Heart left ventricle (tissue), 16 donors: ENCODE measurements around the gene IGF2R. TPM values are rescaled to one million over a fixed set of nuclear protein-coding genes. Genes with fewer than 3 reads are reported as not detected.
A peak's percentile ranks its signal among the peaks of the same experiment; 100 is the strongest.
"Not testable (repeated sequence)": the region's sequence is repeated elsewhere in the genome, so short reads cannot be mapped to it uniquely, and the experiment has no call there.

ENCODE experiments used
- ATAC-seq, 4 donors: fragments of 200-7000 bp; cut with Tn5 transposase; one replicate each; pipeline ENCODE4 v1.9.1; 2020 to 2022; ENCODE audit warnings: moderate library complexity in 4 of 4, mild to moderate bottlenecking in 3 of 4, moderate number of reproducible peaks in 1 of 4
- DNase-seq, 5 donors: peaks; one replicate each; pipeline ENCODE4 v3.0.0-alpha.2; 2020
- H3K27ac ChIP-seq, 12 donors: fragments of 200-600 bp; sonication (generic) in 4 of 12; one replicate each; pipeline versions ENCODE4 v1.5.0 to v1.8.0; 2016 to 2022; ENCODE audit warnings: mild to moderate bottlenecking in 2 of 12
- H3K27me3 ChIP-seq, 9 donors: fragments of 200-600 bp; sonication (generic) in 2 of 9; one replicate each; pipeline versions ENCODE4 v1.5.1 to v1.8.0; 2016 to 2022; ENCODE audit warnings: mild to moderate bottlenecking in 3 of 9
- H3K36me3 ChIP-seq, 9 donors: fragments of 200-600 bp; sonication (generic) in 2 of 9; one replicate each; pipeline versions ENCODE4 v1.5.0 to v1.8.0; 2018 to 2022; ENCODE audit warnings: mild to moderate bottlenecking in 2 of 9
- H3K4me1 ChIP-seq, 12 donors: fragments of 200-600 bp; sonication (generic) in 4 of 12; one replicate each; pipeline versions ENCODE4 v1.5.0 to v1.8.0; 2016 to 2022; ENCODE audit warnings: mild to moderate bottlenecking in 3 of 12
- H3K4me3 ChIP-seq, 12 donors: fragments of 200-600 bp; sonication (generic) in 4 of 12; one replicate each; pipeline versions ENCODE4 v1.5.0 to v1.8.0; 2017 to 2022; ENCODE audit warnings: mild to moderate bottlenecking in 9 of 12, moderate library complexity in 4 of 12
- H3K9me3 ChIP-seq, 12 donors: fragments of 200-600 bp; sonication (generic) in 4 of 12; one replicate each; pipeline versions ENCODE4 v1.5.0 to v1.8.0; 2016 to 2022; ENCODE audit warnings: mild to moderate bottlenecking in 1 of 12
- POLR2A ChIP-seq, 2 donors: fragments of 450-650 bp; IDR thresholded peaks; one replicate each; pipeline ENCODE4 v1.6.1; 2017; ENCODE audit warnings: antibody characterized with exemption in 2 of 2, mild to moderate bottlenecking in 2 of 2, moderate library complexity in 2 of 2
- WGBS, 4 donors: extraction: QIAGEN DNeasy Blood & Tissue Kit in 2 of 4; methylation state at CpG; one replicate each; pipeline versions ENCODE4 v1.1.5 to v1.1.7; 2013 to 2018; 5-methylcytosine and 5-hydroxymethylcytosine counted together
- intact Hi-C, 10 donors: fragments of 100-400 bp; cut with DNase I; formaldehyde crosslinking; loops; one replicate each; pipeline versions ENCODE4 v1.11.1 to v1.14.2; 2022
- long read RNA-seq, 3 donors: library from polyadenylated mRNA; unstranded; transcript quantifications; one replicate each; pipeline ENCODE4 v2.0.0, GENCODE V29; 2020 to 2021
- polyA plus RNA-seq, 2 donors: library from polyadenylated mRNA; stranded (reverse); fragments of 200-250 nt; gene quantifications; one replicate each; pipeline ENCODE4 v1.2.3, GENCODE V29; 2013
- total RNA-seq, 9 donors: library from RNA; depleted of rRNA in 2 of 9; stranded (reverse); fragments of >200 nt in 2 of 9; fragmentation: NEBNext Ultra II Directional in 3 of 9; extraction: Animal tissue kit (Norgen Biotek cat#: 25700) in 3 of 9; gene quantifications; one replicate each; pipeline versions ENCODE4 v1.1.0 to v1.2.4, GENCODE V29; 2016 to 2023
- TF ChIP-seq, protein P1 (sequence below), 12 donors: fragments of 200-600 bp; sonication (generic) in 4 of 12; IDR thresholded peaks; one replicate each; pipeline versions ENCODE4 v1.5.0 to v1.8.0; 2018 to 2022; ENCODE audit warnings: antibody characterized with exemption in 12 of 12, mild to moderate bottlenecking in 5 of 12
- donor health status: ischemic (EF 13 %, LVEDD 7.1; RV severe dilation, severe dysfunction).
- donor health status: healthy with polysubstance abuse.
- donor health status: DM: no; HTN: yes; CAD: no.
- donor health status: DM: no; HTN: no; CAD: no.
- donor health status: ischemic (EF 25% LVEDD 6.9; RV normal size, moderate dysfunction).
- donor health status: ischemic (EF 25% LVEDD 5.7; RV mildly dilated, moderate dysfunction).
- donor health status: healthy.
- donor health status: DM: yes; HTN: yes; CAD: no.
- donor health status: ischemic (EF 35%, LVEDD 5.7; RV mildly dilated, moderate dysfunction).
- donor health status: nonischemic (EF 11% LVEDD 7.7; RV severe dilation, severe dysfunction).
- donor health status: DM: yes; HTN: yes; CAD: no.
- donor health status: PGD.
- donor health status: ischemic (EF 29% LVEDD 5.4; RV normal size, mild dysfunction).
- donor health status: nonischemic (EF 23%, LVEDD 6.1; RV moderate dilation, normal function).

Gene IGF2R, protein sequence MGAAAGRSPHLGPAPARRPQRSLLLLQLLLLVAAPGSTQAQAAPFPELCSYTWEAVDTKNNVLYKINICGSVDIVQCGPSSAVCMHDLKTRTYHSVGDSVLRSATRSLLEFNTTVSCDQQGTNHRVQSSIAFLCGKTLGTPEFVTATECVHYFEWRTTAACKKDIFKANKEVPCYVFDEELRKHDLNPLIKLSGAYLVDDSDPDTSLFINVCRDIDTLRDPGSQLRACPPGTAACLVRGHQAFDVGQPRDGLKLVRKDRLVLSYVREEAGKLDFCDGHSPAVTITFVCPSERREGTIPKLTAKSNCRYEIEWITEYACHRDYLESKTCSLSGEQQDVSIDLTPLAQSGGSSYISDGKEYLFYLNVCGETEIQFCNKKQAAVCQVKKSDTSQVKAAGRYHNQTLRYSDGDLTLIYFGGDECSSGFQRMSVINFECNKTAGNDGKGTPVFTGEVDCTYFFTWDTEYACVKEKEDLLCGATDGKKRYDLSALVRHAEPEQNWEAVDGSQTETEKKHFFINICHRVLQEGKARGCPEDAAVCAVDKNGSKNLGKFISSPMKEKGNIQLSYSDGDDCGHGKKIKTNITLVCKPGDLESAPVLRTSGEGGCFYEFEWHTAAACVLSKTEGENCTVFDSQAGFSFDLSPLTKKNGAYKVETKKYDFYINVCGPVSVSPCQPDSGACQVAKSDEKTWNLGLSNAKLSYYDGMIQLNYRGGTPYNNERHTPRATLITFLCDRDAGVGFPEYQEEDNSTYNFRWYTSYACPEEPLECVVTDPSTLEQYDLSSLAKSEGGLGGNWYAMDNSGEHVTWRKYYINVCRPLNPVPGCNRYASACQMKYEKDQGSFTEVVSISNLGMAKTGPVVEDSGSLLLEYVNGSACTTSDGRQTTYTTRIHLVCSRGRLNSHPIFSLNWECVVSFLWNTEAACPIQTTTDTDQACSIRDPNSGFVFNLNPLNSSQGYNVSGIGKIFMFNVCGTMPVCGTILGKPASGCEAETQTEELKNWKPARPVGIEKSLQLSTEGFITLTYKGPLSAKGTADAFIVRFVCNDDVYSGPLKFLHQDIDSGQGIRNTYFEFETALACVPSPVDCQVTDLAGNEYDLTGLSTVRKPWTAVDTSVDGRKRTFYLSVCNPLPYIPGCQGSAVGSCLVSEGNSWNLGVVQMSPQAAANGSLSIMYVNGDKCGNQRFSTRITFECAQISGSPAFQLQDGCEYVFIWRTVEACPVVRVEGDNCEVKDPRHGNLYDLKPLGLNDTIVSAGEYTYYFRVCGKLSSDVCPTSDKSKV (N-terminal part only)
- 100 to 1,000 TPM in 2 of 9 donors, 10 to 100 TPM in 7; 49.3 to 111 (median 74.0) TPM for total RNA-seq
- polyA plus RNA-seq, result 10 to 100 TPM; 15.4 to 38.0 TPM
- long read RNA-seq, donor 1, full-length matches to known transcripts, result 2 of 55 reads
- long read RNA-seq, donor 1, partial matches to known transcripts, result 52 of 55 reads
- long read RNA-seq, donor 1, other reads (novel, unspliced or antisense), result 1 of 55 reads
- long read RNA-seq, donor 2, partial matches to known transcripts, result 31 of 32 reads
- long read RNA-seq, donor 2, other reads (novel, unspliced or antisense), result 1 of 32 reads
- long read RNA-seq, donor 3, full-length matches to known transcripts, result 2 of 32 reads
- long read RNA-seq, donor 3, partial matches to known transcripts, result 28 of 32 reads
- long read RNA-seq, donor 3, other reads (novel, unspliced or antisense), result 2 of 32 reads

DNA sequence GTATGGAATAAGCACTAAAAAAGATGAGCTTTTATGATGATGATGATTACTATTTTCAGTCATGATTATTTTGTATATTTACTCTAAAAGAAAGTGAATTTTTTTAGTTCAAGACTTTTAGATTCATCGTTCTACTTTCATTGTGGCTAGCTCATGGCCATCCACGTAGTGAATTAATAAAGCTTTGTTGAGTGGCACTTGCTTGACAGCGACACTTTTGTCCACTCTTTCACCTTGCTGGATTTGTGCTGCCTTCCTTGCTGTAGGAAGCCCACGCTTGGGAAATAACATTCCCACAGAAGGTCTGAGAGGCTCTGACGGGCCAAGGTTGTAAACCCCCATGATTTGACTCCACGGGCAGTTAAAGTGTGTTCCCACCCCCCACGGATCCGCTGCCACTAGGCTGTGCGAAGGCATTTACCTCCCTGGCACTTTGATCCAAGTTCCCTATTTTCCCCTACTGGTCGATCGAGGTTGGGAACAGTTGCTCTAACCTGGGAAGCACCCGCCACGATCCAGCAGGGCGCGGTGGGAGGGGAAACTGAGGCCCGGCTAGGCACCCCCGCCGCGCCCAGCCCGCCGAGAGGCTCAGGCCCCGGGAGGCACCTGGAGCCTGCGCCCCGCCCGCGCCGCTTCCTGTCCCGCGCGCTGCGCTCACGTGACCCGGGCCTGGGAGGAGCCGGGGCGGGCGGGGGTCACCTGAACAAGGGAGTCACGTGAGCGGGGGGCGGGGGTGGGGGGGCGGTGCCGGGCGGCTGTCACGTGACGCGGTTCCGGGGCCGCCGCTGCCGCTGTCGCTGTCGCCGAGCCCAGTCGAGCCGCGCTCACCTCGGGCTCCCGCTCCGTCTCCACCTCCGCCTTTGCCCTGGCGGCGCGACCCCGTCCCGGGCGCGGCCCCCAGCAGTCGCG lies at the start of gene IGF2R:
Gene IGF2R (plus strand): TSS at position 788 of the 909 bp plus-strand sequence. CDS start 165 bp downstream, outside the sequence.
- H3K27me3 ChIP-seq, result no peaks in the 10 kb centered on the region
- peak within 1 kb of the TSS; percentile 71 to 96 (median 92) for H3K27ac ChIP-seq
- no peaks in the 10 kb centered on the region for H3K9me3 ChIP-seq
- no peaks in the 10 kb centered on the region for H3K36me3 ChIP-seq
- H3K4me3 ChIP-seq, result peak within 1 kb of the TSS; percentile 76 to 99 (median 94)
- 2 to 6% (median 3%) methylated on average over 27 to 68 of the region's 68 CpGs for WGBS, 4 donors
- peak; percentile 94 to 96 (median 95) for DNase-seq
- intact Hi-C loops, result no loop called here
- H3K4me1 ChIP-seq, result peaks cover 0 to 60% (median 34%) of the 10 kb centered on the region in 12 donors
- peak; percentile 81 to 96 (median 94) for ATAC-seq
- peak in 1 of 2 donors; percentile 88 for TF ChIP-seq POLR2A (IDR thresholded peaks at IDR 0.05)
- TF ChIP-seq, protein P1, sequence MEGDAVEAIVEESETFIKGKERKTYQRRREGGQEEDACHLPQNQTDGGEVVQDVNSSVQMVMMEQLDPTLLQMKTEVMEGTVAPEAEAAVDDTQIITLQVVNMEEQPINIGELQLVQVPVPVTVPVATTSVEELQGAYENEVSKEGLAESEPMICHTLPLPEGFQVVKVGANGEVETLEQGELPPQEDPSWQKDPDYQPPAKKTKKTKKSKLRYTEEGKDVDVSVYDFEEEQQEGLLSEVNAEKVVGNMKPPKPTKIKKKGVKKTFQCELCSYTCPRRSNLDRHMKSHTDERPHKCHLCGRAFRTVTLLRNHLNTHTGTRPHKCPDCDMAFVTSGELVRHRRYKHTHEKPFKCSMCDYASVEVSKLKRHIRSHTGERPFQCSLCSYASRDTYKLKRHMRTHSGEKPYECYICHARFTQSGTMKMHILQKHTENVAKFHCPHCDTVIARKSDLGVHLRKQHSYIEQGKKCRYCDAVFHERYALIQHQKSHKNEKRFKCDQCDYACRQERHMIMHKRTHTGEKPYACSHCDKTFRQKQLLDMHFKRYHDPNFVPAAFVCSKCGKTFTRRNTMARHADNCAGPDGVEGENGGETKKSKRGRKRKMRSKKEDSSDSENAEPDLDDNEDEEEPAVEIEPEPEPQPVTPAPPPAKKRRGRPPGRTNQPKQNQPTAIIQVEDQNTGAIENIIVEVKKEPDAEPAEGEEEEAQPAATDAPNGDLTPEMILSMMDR (IDR thresholded peaks at IDR 0.05), result peak in 4 of 12 donors; percentile 13 to 39 (median 16)

DNA sequence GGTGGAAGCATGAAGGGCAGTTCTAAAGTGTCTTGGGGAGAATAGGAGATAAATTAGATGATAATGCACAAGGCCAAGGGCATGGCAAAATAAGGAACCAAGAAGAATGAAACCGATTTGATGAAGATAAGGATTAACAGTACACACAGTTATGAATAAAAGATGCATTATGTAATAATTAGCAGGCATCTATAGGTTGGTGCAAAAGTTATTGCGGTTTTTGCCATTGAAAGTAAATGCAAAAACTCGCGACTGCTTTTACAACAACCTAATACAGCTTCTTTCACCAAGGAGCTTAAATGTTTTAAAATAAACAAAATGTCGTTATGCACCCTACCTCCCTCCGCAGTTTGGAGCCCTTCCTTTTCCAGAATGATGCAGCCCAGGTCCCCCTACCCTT lies 49.1 kb upstream of the IGF2R start:
- Histone ChIP-seq H3K27me3 (no peaks in the 10 kb centered on the region), H3K9me3 (peaks cover 0 to 3% (median 0%) of the 10 kb centered on the region in 12 donors), H3K36me3 (no peaks in the 10 kb centered on the region), H3K4me3 (no peak overlapping the region), H3K27ac (no peak overlapping the region), H3K4me1 (no peaks in the 10 kb centered on the region)
- TF ChIP-seq, protein P1 (IDR thresholded peaks at IDR 0.05), result no peak
- no peak for TF ChIP-seq POLR2A (IDR thresholded peaks at IDR 0.05)
- ATAC-seq (no peak), DNase-seq (no peak)
- intact Hi-C loops, result loop anchor here in 2 of 10 donors (10.0 kb wide), 1 partner anchor 45 kb away; no protein-coding TSS in a partner anchor
- 88 to 90% (median 88%) methylated on average over 6 of the region's 6 CpGs for WGBS, 4 donors

DNA sequence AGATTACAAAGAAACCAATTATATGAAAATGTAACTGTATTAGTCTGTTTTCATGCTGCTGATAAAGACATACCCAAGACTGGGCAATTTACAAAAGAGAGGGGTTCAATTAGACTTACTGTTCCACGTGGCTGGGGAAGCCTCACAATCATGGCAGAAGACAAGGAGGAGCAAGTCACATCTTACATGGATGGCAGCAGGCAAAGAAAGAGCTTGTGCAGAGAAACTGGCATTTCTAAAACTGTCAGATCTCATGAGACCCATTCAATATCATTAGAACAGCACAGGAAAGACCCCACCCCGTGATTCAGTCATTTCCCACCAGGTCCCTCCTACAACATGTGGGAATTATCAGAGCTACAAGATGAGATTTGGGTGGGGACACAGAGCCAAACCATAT lies 44.7 kb upstream of the IGF2R start:
- not testable (repeated sequence) for DNase-seq, H3K4me3 ChIP-seq, H3K36me3 ChIP-seq, H3K4me1 ChIP-seq, H3K27ac ChIP-seq, H3K9me3 ChIP-seq, H3K27me3 ChIP-seq, ATAC-seq
- intact Hi-C loops, result loop anchor here in 2 of 10 donors (10.0 kb wide), 1 partner anchor 49 kb away; no protein-coding TSS in a partner anchor
- WGBS, 4 donors, result 51 to 69% (median 59%) methylated on average over 2 of the region's 2 CpGs
